HG02885 (cell line): ENCODE results near the gene MED28.

Source experiments
- ATAC-seq: cut with Tn5 transposase; IDR thresholded peaks from one replicate; pipeline ENCODE4 v1.9.1; 2021; ENCODE audit warnings: mild to moderate bottlenecking; ENCODE audit not compliant: unreplicated experiment, poor library complexity

MED28 gene

GRCh38 chr4:17662694-17663093 is 48.3 kb downstream of the MED28 start:
- ATAC-seq, result no peak

- ATAC-seq, result peak; percentile 95
Observed at GRCh38 chr4:17664755-17665154, 50.3 kb downstream of the MED28 start.

GRCh38 chr4:17665346-17665745 is 50.9 kb downstream of the MED28 start:
- ATAC-seq, result no peak

- no peak for ATAC-seq
Observed at GRCh38 chr4:17665852-17666251, 51.4 kb downstream of the MED28 start.

GRCh38 chr4:17667253-17667652 is 52.8 kb downstream of the MED28 start:
- no peak for ATAC-seq

- no peak for ATAC-seq
Observed at GRCh38 chr4:17667653-17668201, 53.3 kb downstream of the MED28 start.

GRCh38 chr4:17670423-17670822 is 56.0 kb downstream of the MED28 start:
- no peak for ATAC-seq

GRCh38 chr4:17680559-17681280 is 66.3 kb downstream of the MED28 start:
- ATAC-seq, result peak; percentile 58

GRCh38 chr4:17681281-17682221 is 67.1 kb downstream of the MED28 start:
- ATAC-seq, result peak; percentile 32

GRCh38 chr4:17682222-17682566 is 67.8 kb downstream of the MED28 start:
- no peak for ATAC-seq
